Measurements from ENCODE around the gene FCRL2. TPM values are rescaled to one million over a fixed set of nuclear protein-coding genes. Genes with fewer than 3 reads are reported as not detected.

FCRL2 gene
- total RNA-seq, 1 experiment from 2014 or later: not detected

DNA sequence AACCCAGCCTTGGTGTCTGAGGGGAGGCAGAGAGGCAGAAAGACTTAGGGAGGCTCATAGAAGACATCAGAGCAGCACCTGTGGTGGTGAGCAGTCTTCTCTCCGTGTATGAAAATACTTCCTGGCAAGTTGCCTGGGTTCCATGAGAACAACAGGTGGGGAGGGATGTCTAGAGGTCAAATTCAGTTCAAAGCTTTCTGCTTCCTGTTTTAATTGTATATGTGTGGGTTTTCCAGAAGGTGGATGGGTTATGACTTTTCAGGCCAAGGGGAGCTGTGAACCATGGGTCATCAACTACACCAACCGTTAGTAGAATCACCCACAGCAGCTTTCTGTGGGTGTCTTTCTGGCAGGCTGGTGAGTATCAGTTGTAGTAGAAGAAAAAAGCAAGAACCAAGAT lies 4.1 kb upstream of the FCRL2 start:
- Histone ChIP-seq H3K4me3 (no peak overlapping the region), H3K9me2 (ENCODE audit: insufficient read depth) (no peaks in the 10 kb centered on the region), H4K20me1 (ENCODE audit: insufficient read depth) (no peaks in the 10 kb centered on the region), H3K9me3 (ENCODE audit: insufficient read depth, low read depth) (no peaks in the 10 kb centered on the region), H3K27ac (no peak overlapping the region), H3K36me3 (ENCODE audit: low read depth) (no peaks in the 10 kb centered on the region), H3K79me2 (ENCODE audit: low read depth) (no peaks in the 10 kb centered on the region), H2AFZ (no peak overlapping the region), H3F3A (ENCODE audit: insufficient read depth, low read depth) (no peaks in the 10 kb centered on the region), H3K4me2 (no peak overlapping the region), H3K27me3 (ENCODE audit: insufficient read depth, low read depth) (no peaks in the 10 kb centered on the region), H3K4me1 (replicated peaks; ENCODE audit: insufficient read depth) (no peaks in the 10 kb centered on the region)
- no peak for TF ChIP-seq EZH2 (IDR thresholded peaks at IDR 0.05; ENCODE audit: low read depth)
- TF ChIP-seq, protein P1, sequence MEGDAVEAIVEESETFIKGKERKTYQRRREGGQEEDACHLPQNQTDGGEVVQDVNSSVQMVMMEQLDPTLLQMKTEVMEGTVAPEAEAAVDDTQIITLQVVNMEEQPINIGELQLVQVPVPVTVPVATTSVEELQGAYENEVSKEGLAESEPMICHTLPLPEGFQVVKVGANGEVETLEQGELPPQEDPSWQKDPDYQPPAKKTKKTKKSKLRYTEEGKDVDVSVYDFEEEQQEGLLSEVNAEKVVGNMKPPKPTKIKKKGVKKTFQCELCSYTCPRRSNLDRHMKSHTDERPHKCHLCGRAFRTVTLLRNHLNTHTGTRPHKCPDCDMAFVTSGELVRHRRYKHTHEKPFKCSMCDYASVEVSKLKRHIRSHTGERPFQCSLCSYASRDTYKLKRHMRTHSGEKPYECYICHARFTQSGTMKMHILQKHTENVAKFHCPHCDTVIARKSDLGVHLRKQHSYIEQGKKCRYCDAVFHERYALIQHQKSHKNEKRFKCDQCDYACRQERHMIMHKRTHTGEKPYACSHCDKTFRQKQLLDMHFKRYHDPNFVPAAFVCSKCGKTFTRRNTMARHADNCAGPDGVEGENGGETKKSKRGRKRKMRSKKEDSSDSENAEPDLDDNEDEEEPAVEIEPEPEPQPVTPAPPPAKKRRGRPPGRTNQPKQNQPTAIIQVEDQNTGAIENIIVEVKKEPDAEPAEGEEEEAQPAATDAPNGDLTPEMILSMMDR (conservative IDR thresholded peaks at IDR 0.05): no peak
- ChIA-PET CTCF (no interaction called here), POLR2A (ENCODE audit: unreplicated experiment) (no interaction called here)
- BruUV-seq (replicated peaks): no TSS peak
- intact Hi-C loops (cut with micrococcal nuclease; ENCODE audit: unreplicated experiment): no loop called here
- DNase-seq: no peak

DNA sequence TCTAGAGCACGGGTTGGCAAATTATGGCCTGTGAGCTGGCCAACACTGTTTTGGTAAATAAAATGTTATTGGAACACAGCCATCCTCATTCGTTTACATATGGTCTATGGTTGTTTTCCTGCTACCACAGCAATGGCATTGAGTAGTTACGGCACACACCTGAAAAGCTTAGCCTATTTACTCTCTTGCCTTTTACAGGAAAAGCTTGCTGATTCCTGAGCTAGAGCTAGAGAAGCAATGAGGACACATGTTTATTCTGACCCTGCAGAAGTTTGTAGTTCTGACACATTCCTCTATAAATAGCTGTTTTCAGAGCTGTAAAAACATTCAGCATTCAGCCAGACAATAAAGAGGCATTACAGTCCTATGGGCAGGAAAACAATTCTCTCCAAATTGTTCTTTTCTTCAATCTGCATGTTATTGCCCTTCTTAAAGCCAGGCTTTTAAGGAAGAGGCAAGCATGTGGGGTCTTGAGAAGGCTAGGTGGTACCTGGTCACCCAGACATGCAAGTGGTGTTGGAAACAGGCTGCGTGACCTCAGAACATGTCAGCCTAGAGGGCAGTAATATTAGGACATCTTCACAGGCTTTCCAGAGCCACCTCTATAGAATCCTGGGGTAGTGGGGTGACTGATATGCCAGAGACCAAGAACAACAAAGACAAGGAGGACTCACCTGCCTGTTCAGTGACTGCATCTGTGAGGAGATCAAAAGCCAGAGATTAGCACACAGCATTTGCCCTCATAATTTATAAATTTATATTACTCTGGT lies 1.6 kb downstream of the FCRL2 start:
- no peaks in the 10 kb centered on the region for H3K79me2 ChIP-seq (ENCODE audit: low read depth)
- no peaks in the 10 kb centered on the region for H3K9me3 ChIP-seq (ENCODE audit: insufficient read depth, low read depth)
- H3F3A ChIP-seq (ENCODE audit: insufficient read depth, low read depth): no peaks in the 10 kb centered on the region
- H3K27ac ChIP-seq: no peak overlapping the region
- no peak overlapping the region for H3K4me2 ChIP-seq
- TF ChIP-seq, protein P1 (conservative IDR thresholded peaks at IDR 0.05): no peak
- TF ChIP-seq EZH2 (IDR thresholded peaks at IDR 0.05; ENCODE audit: low read depth): no peak
- ChIA-PET POLR2A (ENCODE audit: unreplicated experiment) (interaction anchor here (0.6 kb wide), 1 partner anchor 512 kb away, joined by 8 read pairs; no protein-coding TSS in a partner anchor), CTCF (no interaction called here)
- intact Hi-C loops (cut with micrococcal nuclease; ENCODE audit: unreplicated experiment): no loop called here
- H3K4me3 ChIP-seq: no peak overlapping the region
- no TSS peak for BruUV-seq (replicated peaks)
- no peak for DNase-seq
- H2AFZ ChIP-seq: no peak overlapping the region
- no peaks in the 10 kb centered on the region for H3K36me3 ChIP-seq (ENCODE audit: low read depth)
- H3K9me2 ChIP-seq (ENCODE audit: insufficient read depth): no peaks in the 10 kb centered on the region
- 0 out of 2 replicates have a peak, but pooled peaks cover under 1% of the 10 kb centered on the region for H3K27me3 ChIP-seq (ENCODE audit: insufficient read depth, low read depth)
- no peaks in the 10 kb centered on the region for H3K4me1 ChIP-seq (replicated peaks; ENCODE audit: insufficient read depth)
- no peaks in the 10 kb centered on the region for H4K20me1 ChIP-seq (ENCODE audit: insufficient read depth)

DNA sequence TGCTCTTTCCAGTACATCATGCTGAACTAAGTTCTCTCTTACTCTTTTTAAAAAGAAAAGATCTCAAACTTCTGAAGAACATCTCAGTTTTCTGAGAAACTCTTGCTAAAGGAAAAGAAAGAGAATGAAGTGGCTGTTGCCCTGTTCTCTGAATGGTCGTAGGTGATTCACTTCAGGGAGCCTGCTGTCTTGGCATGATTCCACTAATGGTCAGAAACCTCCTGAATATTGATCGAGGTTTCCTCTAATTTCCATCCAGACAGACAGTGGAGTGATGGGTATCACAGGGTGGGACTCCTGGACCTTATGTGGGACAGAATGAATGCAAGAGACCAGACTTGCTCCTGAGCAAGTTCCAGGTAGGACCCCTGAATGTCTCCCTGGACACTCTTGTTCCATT lies 2.5 kb downstream of the FCRL2 start:
- no peak overlapping the region for H3K27ac ChIP-seq
- ChIA-PET CTCF (no interaction called here), POLR2A (ENCODE audit: unreplicated experiment) (no interaction called here)
- H3K79me2 ChIP-seq (ENCODE audit: low read depth): no peaks in the 10 kb centered on the region
- no peaks in the 10 kb centered on the region for H3K36me3 ChIP-seq (ENCODE audit: low read depth)
- no peaks in the 10 kb centered on the region for H3F3A ChIP-seq (ENCODE audit: insufficient read depth, low read depth)
- no peaks in the 10 kb centered on the region for H3K9me3 ChIP-seq (ENCODE audit: insufficient read depth, low read depth)
- H3K4me3 ChIP-seq: no peak overlapping the region
- H4K20me1 ChIP-seq (ENCODE audit: insufficient read depth): no peaks in the 10 kb centered on the region
- intact Hi-C loops (cut with micrococcal nuclease; ENCODE audit: unreplicated experiment): no loop called here
- H3K4me1 ChIP-seq (replicated peaks; ENCODE audit: insufficient read depth): no peaks in the 10 kb centered on the region
- no peak for DNase-seq
- BruUV-seq (replicated peaks): no TSS peak
- H2AFZ ChIP-seq: no peak overlapping the region
- TF ChIP-seq, protein P1 (conservative IDR thresholded peaks at IDR 0.05): no peak
- no peak for TF ChIP-seq EZH2 (IDR thresholded peaks at IDR 0.05; ENCODE audit: low read depth)
- no peak overlapping the region for H3K4me2 ChIP-seq
- H3K9me2 ChIP-seq (ENCODE audit: insufficient read depth): no peaks in the 10 kb centered on the region
- 0 out of 2 replicates have a peak, but pooled peaks cover 9% of the 10 kb centered on the region for H3K27me3 ChIP-seq (ENCODE audit: insufficient read depth, low read depth)
